ENCODE results near the gene AKR1E2. TPM values are rescaled to one million over a fixed set of nuclear protein-coding genes. Genes with fewer than 3 reads are reported as not detected.

Gene AKR1E2
- total and polyA plus RNA-seq, 9 of the 15 experiments (the other 6 are each of a cell fraction or from before 2014, with no cell fraction given), result 4.2 to 16.6 (median 9.8) TPM

DNA sequence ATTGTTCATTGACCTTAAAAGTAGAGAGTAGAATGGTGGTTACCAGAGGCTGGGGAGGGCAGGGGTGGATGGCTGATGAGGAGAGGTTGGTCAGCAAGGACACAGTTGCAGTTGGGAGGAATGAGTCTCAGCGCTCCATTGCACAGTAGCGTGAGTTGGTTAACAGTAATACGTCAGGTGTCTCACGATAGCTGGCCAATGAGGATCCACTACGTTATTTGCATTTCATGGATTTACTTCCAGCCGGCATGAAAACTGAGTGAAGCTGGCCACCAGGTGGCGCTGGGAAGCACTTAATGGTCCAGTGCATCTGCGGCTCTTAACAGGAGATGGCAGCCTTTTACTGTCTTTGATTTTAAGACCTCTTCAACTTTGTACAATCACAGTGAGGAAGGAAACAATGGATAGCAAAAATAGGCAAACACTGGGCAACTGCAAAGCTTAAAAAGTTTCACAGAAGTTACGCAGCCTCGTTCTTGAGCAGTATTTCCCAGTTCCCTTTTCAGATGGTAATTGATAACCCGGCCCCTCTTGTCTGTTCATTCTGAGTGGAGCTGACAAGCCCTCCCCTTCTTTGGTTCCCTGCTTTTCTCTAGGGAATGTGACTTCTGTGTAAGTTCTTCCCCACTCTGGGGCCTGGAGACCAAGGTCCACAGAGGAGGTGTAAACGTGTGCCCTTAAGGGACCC lies 23.7 kb downstream of the AKR1E2 start (continued):
- TF ChIP-seq, protein P1, sequence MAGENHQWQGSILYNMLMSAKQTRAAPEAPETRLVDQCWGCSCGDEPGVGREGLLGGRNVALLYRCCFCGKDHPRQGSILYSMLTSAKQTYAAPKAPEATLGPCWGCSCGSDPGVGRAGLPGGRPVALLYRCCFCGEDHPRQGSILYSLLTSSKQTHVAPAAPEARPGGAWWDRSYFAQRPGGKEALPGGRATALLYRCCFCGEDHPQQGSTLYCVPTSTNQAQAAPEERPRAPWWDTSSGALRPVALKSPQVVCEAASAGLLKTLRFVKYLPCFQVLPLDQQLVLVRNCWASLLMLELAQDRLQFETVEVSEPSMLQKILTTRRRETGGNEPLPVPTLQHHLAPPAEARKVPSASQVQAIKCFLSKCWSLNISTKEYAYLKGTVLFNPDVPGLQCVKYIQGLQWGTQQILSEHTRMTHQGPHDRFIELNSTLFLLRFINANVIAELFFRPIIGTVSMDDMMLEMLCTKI (IDR thresholded peaks at IDR 0.05; ENCODE audit: partially characterized antibody), result no peak
- TF ChIP-seq ZC3H8 (IDR thresholded peaks at IDR 0.05), result no peak
- TF ChIP-seq ZNF76 (CRISPR knock-in tag; IDR thresholded peaks at IDR 0.05; ENCODE audit: borderline replicate concordance), result no peak
- TF ChIP-seq FOXA1 (IDR thresholded peaks at IDR 0.05; ENCODE audit: borderline replicate concordance), result no peak
- TF ChIP-seq FOXM1 (IDR thresholded peaks at IDR 0.05; ENCODE audit: low read depth), result peak; percentile 50; the same call in 1 of the 2 replicates
- TF ChIP-seq FOXM1 (CRISPR knock-in tag; IDR thresholded peaks at IDR 0.05; ENCODE audit: low read depth), result no peak
- peak; percentile 58 for TF ChIP-seq CREB1 (IDR thresholded peaks at IDR 0.05)
- no peak; the same call in 1 of the 2 replicates for TF ChIP-seq CREB1 (CRISPR knock-in tag; IDR thresholded peaks at IDR 0.05)
- TF ChIP-seq ARID2 (IDR thresholded peaks at IDR 0.05), result peak; percentile 98
- TF ChIP-seq ILF3 (IDR thresholded peaks at IDR 0.05; ENCODE audit: borderline replicate concordance), result no peak
- TF ChIP-seq MAFG (tag; conservative IDR thresholded peaks at IDR 0.05), result no peak
- TF ChIP-seq, protein P2, sequence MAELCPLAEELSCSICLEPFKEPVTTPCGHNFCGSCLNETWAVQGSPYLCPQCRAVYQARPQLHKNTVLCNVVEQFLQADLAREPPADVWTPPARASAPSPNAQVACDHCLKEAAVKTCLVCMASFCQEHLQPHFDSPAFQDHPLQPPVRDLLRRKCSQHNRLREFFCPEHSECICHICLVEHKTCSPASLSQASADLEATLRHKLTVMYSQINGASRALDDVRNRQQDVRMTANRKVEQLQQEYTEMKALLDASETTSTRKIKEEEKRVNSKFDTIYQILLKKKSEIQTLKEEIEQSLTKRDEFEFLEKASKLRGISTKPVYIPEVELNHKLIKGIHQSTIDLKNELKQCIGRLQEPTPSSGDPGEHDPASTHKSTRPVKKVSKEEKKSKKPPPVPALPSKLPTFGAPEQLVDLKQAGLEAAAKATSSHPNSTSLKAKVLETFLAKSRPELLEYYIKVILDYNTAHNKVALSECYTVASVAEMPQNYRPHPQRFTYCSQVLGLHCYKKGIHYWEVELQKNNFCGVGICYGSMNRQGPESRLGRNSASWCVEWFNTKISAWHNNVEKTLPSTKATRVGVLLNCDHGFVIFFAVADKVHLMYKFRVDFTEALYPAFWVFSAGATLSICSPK (IDR thresholded peaks at IDR 0.05; ENCODE audit: borderline replicate concordance), result no peak
- no peak for TF ChIP-seq CCAR2 (IDR thresholded peaks at IDR 0.05; ENCODE audit: low read depth, low read length)
- TF ChIP-seq SMC3 (conservative IDR thresholded peaks at IDR 0.05; ENCODE audit: insufficient read depth, low read depth, low read length), result peak; percentile 100
- no peak for TF ChIP-seq RBM14 (IDR thresholded peaks at IDR 0.05; ENCODE audit: borderline replicate concordance, insufficient read depth, low read depth, low read length)
- peak; percentile 25; the same call in 1 of the 2 replicates for TF ChIP-seq CXXC5 (CRISPR knock-in tag; IDR thresholded peaks at IDR 0.05)
- TF ChIP-seq TSC22D4 (tag; IDR thresholded peaks at IDR 0.05), result no peak
- peak in 1 of 2 experiments; percentile 72; a peak in 2 of 3 replicates for TF ChIP-seq CBX3 (IDR thresholded peaks at IDR 0.05; ENCODE audit: borderline replicate concordance in 1 of 2, low read length in 2 of 2)
- TF ChIP-seq, protein P3, sequence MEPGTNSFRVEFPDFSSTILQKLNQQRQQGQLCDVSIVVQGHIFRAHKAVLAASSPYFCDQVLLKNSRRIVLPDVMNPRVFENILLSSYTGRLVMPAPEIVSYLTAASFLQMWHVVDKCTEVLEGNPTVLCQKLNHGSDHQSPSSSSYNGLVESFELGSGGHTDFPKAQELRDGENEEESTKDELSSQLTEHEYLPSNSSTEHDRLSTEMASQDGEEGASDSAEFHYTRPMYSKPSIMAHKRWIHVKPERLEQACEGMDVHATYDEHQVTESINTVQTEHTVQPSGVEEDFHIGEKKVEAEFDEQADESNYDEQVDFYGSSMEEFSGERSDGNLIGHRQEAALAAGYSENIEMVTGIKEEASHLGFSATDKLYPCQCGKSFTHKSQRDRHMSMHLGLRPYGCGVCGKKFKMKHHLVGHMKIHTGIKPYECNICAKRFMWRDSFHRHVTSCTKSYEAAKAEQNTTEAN (CRISPR knock-in tag; IDR thresholded peaks at IDR 0.05), result no peak
- TF ChIP-seq, protein P4, sequence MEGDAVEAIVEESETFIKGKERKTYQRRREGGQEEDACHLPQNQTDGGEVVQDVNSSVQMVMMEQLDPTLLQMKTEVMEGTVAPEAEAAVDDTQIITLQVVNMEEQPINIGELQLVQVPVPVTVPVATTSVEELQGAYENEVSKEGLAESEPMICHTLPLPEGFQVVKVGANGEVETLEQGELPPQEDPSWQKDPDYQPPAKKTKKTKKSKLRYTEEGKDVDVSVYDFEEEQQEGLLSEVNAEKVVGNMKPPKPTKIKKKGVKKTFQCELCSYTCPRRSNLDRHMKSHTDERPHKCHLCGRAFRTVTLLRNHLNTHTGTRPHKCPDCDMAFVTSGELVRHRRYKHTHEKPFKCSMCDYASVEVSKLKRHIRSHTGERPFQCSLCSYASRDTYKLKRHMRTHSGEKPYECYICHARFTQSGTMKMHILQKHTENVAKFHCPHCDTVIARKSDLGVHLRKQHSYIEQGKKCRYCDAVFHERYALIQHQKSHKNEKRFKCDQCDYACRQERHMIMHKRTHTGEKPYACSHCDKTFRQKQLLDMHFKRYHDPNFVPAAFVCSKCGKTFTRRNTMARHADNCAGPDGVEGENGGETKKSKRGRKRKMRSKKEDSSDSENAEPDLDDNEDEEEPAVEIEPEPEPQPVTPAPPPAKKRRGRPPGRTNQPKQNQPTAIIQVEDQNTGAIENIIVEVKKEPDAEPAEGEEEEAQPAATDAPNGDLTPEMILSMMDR (IDR thresholded peaks at IDR 0.05 in 2 of 3, conservative IDR thresholded peaks at IDR 0.05 in 1 of 3; ENCODE audit: insufficient read depth in 2 of 3, low read depth in 1 of 3, low read length in 3 of 3), result peak; percentile 100
